Measurements from ENCODE around the gene SYNC.

DNA sequence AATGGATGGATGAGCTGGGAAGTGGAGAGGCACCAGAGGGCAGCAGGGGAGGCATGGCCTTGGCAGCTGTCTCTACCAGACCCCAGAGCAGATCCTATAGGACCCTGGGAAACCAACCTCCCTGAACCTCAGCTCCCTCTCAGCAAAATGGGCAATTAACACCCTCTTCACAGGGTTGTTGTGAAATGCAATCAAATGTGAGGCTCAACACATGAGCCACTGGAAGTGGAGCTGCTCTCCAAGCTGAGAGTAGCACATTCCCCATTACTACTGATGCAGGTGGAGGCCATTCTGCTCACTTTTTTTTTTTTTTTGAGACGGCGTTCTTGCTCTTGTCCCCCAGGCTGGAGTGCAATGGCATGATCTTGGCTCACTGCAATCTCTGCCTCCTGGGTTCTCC lies 6.5 kb upstream of the SYNC start:
- TF ChIP-seq CTCF (IDR thresholded peaks at IDR 0.05) (no peak), POLR2A (IDR thresholded peaks at IDR 0.05) (no peak)
